GM12864 (cell line): Measurements from ENCODE around the gene GALNT7.

Source experiments
- DNase-seq: peaks from one replicate; pipeline ENCODE4 v3.0.0-alpha.2; 2011; ENCODE audit warnings: low read depth
- H3K4me3 ChIP-seq: 2 replicates; pipeline ENCODE4 v1.5.1; 2011; ENCODE audit warnings: mild to moderate bottlenecking, low read depth, low read length, control low read depth
- CTCF ChIP-seq: IDR thresholded peaks from 2 replicates; pipeline ENCODE4 v1.5.1; 2011; ENCODE audit warnings: low read depth, mild to moderate bottlenecking, moderate library complexity, low read length, control low read depth, inconsistent platforms; ENCODE audit errors: missing control alignments

The GALNT7 gene

GRCh38 chr4:173202395-173202794, 33.8 kb downstream of the GALNT7 start:
- no peak overlapping the region for H3K4me3 ChIP-seq
- no peak for DNase-seq
- TF ChIP-seq CTCF: no peak

DNA sequence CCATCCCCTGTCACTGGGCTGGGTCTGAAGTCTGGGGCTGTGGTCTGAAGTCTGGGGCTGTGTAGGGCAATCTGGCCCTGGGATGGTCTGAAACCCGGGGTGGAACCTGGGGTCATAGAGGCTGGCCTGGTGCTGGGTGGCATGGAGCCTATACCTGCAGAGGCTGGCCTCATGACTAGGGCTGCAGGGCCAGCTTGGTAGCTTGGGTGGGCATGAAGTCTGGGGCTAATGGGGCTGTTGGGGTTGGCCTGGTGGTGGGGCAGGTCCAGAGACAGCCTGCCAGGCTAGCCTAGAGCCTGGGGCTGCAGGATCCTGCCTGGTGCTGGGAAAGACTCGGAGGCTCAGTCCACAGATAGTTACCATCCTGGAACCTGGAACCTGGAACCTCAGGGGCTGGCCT, 37.0 kb downstream of the GALNT7 start:
- DNase-seq: no peak
- no peak for TF ChIP-seq CTCF
- H3K4me3 ChIP-seq: no peak overlapping the region

- TF ChIP-seq CTCF: no peak
- DNase-seq: no peak
- no peak overlapping the region for H3K4me3 ChIP-seq
These were observed 39.8 kb downstream of the GALNT7 start for GRCh38 chr4:173208420-173208819.

- no peak overlapping the region for H3K4me3 ChIP-seq
- no peak for TF ChIP-seq CTCF
- DNase-seq: no peak
These were observed 42.6 kb downstream of the GALNT7 start for GRCh38 chr4:173211222-173211621.

GRCh38 chr4:173211838-173212237, 43.2 kb downstream of the GALNT7 start:
- TF ChIP-seq CTCF: no peak
- no peak overlapping the region for H3K4me3 ChIP-seq
- DNase-seq: no peak

- no peak for DNase-seq
- TF ChIP-seq CTCF: no peak
- H3K4me3 ChIP-seq: no peak overlapping the region
These were observed 43.8 kb downstream of the GALNT7 start for GRCh38 chr4:173212379-173212778.

DNA sequence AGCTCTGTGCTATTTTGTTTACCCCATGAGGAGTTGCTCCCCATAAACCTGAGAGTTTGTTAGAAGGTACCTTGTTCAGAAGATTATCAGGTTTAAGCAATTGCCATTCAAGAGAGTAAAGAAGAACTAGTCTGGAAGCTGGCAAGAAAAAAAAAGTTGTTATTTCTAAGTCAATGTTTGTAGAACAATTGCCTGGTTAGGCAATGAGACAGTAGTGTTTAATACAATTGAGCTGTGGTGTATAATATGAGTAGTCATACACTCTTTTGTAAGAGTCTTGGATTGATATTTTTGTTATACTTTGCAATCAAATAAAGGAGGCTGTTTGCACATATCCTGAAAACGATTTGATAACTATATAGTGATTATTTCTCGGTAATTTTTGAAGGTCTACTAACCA, 44.7 kb downstream of the GALNT7 start:
- no peak for TF ChIP-seq CTCF
- no peak for DNase-seq
- no peak overlapping the region for H3K4me3 ChIP-seq
